HG03521 (cell line): ENCODE data around the gene SEMA3C.

Experiments used
- ATAC-seq: cut with Tn5 transposase; IDR thresholded peaks from one replicate; pipeline ENCODE4 v1.9.1; 2021; ENCODE audit warnings: mild to moderate bottlenecking, moderate library complexity; ENCODE audit not compliant: unreplicated experiment

SEMA3C gene

DNA sequence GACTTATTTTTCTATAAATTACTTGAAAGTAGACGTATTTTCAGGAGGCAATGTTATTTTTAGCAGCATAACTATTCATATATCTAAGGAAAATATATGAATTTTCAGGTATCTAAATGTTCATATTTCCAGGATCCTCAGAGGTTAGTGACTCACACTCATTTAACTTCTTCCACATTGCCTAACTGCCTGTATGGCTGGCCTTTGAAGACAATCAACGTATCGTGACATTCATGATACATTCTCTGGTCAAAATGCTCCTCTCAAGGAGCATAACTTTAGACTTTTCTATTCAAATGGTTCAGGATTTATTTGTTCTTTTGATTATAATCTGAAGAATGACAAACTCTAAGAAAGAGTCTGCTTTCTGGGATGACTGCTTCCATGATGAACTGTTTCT, 89.3 kb downstream of the SEMA3C start:
- no peak for ATAC-seq

DNA sequence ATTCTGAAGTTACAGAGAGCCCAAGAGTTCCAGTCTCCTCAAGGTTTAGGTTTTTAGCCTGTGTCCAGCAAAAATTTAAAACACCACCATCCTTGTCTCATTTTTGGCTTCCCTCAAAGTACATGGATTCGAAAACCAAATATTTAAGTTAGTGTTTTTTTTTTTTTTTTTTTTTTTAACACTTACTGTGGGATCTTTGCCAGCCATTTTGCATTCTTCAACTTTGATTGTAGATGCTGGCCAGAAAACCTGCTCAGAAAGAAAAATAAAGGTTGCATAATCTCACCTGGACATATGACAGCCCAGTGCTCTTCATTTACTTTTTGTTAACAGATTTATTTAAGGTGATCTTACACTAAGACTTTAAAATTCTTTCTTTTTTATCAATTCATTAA, 91.6 kb downstream of the SEMA3C start:
- no peak for ATAC-seq

DNA sequence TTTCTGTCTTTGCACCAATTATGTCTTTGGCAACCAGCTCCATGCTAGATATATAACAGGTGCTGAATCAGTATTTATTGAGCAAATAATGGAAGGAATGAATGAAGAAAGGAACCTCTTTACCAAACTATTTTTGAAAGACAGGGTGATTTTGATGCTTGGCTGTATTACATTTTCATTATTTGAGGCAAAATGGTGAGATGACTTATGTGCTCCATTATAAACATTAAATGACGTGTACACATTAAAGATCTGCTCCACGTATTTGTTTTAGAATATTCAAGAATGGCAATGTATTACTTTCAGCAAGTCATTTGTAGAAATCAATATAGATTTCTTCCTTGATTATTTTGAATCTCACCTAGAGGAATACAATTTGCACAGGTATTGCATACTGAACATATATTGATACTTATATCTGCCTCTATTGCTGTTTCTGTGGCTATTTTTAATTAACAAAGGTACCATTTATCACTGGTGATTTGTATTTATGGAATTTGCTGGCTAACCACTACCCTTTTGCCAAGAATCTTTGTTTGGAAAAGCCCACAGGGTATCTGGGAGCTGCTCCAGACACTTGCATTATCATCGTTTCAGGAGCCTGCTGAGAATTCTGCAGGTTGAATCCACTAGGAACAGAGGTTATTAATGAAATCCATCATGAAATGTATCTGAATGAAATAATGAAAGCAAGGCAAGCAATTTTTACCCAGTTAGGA, 92.2 kb downstream of the SEMA3C start:
- no peak for ATAC-seq

DNA sequence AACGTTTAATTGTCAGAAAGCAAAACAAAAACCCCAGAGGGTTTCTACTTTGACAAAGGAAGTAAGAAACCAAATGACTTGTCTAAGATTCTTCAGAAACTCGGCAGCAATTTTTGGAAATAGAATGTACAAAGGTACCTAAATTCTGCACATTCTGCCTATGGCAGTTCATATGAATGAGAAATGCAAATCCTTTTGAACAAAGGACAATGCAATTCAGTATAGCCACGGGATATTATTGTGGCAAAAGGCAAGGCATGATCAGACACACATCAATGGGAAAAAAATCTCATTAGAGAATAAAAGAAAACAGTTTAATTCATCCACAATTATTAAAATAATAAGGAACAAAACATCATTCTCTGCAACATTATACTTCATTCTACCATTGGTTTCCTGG, 93.4 kb downstream of the SEMA3C start:
- ATAC-seq = no peak

DNA sequence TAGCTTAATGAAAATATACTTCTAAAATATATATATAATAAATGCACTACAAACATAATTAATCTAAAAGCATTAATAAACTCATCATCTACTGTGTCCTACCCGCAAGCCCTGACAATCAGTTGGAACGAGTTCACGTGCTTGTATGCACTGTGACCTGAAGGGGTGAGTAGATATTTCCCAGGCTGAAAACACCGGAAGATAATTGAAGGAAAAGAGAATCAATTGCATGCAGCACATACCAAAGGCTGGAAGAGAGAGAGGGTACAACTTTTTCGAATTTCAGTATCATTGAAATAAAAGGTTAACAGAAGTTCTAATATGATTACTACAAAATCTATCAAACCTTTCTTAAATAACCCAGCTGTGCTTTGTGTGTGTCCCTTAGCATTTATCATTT, 94.6 kb downstream of the SEMA3C start:
- no peak for ATAC-seq

DNA sequence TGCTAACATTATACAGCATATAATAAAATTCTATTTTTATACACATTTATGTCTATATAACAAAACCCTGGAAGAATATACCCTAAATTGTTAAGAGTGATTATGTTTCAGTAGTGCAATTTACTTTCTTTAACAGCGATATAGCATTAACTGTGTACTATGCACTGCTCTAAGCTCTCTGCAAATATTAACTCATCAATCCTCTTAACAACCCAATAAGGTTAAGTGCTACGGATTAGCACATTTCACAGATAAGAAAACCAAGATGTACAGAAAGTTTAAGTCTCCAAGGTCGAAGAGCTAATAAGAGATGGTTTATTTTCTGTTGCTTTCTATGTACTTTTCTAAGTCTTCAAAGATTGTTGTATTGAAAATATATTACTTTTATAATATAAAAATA, 95.8 kb downstream of the SEMA3C start:
- no peak for ATAC-seq

DNA sequence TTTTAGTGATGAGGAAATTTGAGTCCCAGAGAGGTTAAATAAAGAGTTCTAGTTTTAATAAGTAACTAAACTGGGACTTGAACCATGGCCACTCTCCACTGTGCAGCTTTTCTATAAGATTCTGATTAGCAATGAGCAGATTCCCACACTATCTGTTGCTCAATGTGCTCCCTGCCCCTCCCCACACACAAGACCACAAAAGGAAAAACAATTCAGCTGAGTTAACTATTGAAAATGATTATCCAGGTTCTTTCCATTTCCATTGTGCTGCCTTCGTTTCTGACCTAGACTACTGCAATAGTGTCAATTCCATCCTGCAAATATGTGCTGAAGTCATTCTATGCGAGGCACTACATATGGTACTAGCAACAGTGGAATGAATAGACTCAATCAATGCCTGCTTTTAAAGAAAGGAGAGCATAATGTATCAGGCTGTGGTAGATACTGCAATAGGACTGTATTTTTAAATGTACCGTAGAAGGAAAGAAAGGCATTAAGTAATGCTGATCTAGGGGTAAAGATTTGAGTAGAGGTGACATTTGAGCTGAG, 97.0 kb downstream of the SEMA3C start:
- no peak for ATAC-seq

DNA sequence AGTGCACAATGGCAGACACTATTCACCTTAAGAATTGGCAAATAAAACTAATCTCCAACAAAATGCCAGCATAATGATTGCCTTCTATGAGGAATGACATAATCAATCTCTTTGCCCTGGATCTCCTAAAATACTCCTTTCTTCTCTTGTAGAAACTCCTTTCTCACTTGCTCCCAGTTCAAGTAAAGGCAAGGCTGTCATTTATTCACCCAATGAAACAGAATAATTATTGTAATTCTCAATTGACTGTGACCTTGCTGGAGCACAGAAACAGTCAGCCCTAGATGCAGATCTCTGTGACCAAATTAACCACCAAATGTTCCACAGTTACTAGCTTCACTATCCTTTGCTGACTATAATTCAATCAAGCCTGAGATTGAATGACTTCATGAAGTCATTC, 99.3 kb downstream of the SEMA3C start:
- no peak for ATAC-seq

DNA sequence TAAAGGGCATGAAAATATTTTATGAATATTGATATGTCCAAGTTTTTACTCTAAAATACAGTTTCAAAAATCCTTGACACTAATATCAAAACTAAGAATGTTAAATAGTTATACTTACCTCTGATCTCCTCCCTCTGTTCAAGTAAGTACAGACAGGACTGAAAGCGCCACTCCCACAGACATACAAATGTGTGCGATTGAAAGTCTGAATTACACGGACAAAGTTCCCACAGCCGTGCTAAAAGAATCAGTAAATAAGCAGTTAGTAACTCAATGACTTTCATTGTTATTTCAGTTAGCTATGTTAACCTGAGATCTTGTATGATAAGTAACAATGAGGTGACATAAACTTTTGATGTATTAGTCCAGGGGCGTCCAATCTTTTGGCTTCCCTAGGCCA, 100.7 kb downstream of the SEMA3C start:
- ATAC-seq = no peak

DNA sequence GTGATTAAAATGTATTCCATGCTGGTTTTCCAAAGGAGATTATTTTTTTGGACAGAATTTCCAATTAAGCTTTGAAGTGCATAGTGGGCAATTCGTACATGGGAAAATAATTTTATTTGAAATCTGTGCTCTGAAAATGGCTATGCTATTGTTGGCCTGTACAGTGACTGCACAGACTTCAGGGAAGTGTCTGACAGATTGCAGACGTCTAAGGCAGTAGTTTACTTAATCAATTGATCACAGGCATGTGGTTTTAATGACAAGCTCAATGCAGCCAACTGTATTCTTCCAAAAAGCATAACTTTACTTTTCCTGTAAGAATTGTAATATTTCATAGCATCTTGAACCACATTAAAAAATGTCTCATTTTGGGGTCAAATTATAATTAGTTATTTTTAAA, 102.0 kb downstream of the SEMA3C start:
- ATAC-seq = no peak

DNA sequence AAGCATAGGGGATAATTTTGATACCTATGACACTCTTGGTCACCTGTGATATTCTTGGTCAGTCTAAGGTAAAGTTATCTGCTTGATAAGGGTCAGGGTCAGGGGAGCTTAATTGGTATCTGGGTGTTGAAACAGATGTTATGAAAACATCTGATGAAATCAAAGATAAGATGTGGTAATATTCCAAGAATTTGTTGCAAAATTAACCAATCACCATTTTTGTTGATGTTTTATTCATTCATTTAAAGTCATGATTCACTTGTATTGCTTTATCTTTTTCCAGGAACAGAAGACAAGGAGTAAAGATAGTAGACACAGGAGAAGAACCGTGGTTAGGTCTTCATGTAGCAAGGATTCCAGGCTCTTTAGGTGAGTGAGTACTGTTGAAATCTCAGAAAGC, 103.1 kb downstream of the SEMA3C start:
- no peak for ATAC-seq

DNA sequence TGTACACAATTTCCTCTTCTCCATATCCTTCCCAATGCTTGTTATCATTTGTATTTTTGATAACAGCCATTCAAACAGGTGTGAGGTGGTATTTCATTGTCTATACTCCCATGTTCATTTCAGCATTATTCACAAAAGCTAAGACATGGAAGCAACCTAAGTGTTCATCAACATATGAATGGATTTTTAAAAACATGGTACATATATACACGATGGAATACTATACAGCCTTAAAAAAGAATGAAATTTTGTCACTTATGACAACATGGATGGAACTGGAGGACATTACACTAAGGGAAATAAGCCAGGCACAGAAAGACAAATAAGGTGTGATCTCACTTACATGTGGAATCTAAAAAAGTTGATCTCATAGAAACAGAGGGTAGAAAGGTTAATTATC, 109.3 kb downstream of the SEMA3C start:
- ATAC-seq = no peak

DNA sequence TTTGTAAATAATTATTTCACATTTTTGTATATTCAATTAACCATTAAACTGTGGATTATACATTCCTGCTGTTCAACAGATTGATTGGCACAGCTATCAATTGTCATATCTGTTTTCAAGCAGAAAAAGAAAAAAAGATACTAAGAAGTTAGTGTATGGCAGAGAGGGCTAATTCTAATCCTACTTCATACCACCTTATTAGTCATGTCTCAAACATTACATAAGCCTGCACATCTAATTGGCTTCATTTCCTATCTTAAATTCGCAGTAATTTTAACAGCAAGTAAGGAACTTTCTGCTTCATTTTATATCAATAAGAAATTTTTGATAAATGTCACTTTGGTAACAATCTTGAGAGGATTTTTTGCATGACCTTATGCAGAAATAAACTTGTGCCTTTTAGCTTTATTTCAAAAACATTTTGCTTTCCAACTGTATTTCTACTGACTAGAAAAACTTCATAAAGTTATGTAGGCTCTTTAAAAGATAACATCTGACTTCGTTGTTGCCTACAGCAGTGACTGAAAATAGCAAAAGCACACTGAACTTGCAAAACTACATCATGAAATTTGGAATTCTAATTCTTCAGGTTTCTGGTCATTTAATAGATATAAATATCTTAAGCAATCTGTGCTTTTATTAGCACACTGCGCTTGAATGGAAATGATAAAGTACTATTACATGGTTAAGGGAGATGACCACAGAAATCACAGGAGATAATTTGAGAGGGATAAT, 111.5 kb downstream of the SEMA3C start:
- no peak for ATAC-seq

DNA sequence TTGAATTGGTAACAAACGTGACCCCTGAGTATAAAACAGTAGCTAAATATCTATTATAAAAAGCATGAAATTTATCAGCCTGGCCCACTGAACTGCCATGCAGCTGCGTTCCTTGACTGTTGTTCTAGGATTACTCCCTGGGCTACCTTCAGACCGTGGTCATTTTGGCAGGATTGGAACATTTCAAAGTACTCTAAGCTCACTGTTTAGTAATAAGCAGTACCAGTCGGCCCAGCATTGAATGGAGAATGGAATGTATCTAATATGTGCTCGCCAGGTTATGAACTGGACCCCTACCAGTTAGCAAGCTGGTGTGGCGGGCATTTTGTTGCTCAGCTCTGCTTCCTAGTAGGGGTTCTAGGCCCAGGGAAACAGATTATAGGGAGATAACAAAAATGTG, 112.2 kb downstream of the SEMA3C start:
- no peak for ATAC-seq

DNA sequence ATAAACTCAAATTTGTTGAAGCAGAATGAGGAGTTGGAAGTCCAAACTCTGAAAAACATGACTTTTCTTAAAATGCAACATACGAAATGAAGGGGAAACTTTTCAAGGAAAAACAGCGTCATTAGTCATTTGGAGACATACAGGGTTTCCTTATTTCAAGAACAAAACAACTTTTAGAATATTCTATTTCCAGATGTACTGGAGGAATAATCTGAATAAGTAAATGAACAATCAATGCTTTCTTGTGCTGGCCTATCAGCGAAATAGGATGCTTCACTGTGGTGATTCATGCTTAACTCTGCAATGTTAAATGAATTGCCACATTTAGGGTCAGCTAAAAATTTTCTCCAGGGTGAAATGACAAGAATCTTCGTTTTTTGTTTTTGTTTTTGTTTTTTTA, 114.3 kb downstream of the SEMA3C start:
- ATAC-seq = no peak

DNA sequence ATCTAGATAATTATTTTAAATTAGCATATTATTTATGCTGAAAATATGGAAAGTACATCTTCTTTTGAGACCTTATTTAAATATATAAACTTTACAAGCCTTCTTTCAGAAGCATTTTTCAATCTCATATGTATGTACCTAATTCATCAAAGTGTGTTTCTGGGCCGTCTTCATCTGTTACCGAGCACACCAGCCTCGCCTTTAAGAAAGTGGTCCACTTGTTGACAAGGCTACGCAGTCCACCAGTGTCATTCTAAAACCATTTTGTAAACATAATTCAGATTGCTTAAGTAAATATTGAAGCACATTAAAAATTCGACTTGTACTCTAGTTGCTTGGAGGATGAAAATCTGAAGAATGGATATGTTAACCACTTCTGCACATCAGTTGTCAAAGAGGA, 116.3 kb downstream of the SEMA3C start:
- ATAC-seq = no peak

DNA sequence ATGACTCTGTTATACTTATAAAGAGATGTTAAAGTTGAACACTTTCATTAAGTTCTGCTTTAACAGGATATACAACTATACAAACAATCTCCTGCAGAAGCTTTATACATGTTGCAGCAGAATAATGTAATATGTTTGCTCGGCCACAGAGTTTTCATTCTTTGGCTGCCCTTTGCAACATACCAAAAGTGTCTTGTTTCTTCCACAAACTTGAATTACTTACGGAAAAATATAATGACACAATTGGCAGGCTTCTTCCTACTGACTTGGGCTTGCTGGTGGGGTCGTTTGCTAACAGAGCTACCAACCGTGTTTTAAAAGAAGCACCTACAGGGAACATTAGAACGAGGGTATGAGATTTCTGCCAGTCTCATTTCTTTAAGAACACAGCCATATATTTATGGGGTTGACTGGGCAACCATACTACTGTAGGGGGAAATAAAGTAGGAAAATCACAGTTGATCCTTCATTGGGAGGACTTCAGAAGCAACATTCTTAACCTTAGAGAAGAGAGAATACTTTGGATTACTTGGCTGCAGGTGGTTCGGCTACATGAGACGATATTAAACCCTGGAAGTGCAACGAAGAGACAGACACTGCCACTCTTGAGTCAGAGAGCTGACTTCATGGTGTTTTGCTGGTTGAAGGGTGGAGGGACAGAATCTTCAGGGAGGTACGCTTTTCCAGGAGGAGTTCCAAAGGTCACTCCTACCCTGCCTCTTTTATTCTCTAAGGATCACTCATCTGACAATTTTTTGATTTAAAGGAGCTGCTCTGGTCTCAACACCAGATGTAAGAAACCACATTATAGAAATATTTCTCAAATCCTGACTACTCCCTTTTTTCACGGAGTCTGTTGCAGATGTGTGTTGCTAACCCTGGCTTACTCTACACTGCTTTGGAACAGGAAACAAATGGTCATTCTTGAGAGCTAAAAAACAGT, 123.9 kb downstream of the SEMA3C start:
- no peak for ATAC-seq

DNA sequence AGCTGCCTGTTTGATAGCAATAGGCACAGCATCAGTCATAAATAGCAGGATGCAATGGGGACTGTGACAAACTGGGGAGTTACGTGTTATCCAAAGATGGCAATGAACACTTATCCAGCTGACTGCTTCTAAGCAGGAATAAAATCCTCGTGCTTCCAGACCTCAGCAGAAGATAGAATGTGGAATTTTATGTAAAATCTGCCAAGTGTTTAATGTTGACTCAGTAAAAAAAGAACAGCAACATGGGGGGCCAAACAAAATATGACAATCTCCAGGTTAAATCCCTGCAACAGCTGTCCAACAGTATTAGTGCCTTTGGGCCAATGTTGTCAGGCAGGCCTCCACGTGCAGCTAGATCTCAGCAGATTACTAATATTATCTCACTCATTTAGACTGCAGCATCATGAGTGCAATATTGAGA, 127.3 kb downstream of the SEMA3C start:
- ATAC-seq = no peak

DNA sequence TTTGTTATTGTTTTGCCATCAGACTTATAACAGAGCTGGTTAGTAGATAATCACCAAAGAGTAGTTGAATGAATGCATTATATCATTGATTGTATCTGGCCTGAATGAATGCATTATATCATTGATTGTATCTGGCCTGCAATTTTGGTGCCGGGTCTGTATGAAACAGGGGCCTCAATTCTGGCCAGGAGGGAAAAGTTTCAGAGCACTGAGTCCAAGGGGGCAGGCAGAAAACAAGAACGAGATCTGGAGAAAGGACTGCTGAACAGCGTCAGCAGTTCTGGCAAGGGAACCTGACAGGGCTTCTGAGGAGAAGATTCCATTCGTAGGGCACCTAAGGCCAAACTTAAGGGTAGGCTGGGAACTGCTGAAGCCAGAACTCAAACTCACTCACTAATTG, 128.0 kb downstream of the SEMA3C start:
- ATAC-seq = no peak

DNA sequence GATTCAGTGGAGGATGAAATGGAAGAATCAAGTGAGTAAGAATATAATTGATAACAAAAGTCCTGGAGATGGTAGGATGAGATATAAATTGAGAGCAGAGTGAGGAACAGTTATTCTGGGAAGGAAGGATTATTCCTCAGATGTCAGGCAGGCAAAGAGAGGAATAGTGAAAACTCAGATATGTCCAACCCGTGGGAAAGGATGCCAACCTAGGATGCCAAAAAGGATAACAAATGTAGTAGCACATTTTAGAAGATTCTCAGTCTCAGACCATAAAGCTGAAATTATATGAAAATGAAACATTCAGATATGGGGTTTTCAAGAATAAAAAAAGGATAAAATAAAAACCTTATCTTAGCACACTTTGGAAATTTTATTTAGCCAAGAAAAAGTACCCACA, 131.1 kb downstream of the SEMA3C start:
- no peak for ATAC-seq

DNA sequence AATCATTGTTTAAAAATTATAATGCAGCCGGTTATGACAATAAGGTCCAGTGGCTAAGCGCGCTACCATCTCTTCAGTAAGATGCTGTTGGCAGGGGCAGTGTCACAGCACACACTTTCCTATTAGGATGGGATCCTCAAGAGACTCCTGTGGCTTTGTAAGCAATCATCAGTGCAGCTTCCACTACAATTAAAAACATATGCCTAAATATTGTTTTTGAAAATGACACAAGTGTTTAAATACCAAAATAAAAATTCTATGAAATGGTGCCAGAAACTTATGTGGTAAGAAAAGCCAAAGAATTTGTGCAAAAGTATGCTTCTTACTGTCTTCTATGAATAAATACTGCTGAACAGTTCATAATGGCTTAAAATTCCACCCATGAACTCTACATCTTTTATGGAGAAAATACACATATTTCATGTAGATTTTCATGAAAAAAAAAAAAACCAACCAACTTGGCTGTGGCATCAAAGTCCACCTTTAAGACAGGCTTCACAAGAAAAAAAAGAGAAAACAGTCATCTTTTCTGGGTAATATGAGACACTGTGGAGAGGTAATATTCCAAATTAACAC, 132.8 kb downstream of the SEMA3C start:
- no peak for ATAC-seq
